Suppressor macrophage (primary cell): ENCODE measurements around the gene ELP2.
A peak's percentile ranks its signal among the peaks of the same experiment; 100 is the strongest.
"Not testable (repeated sequence)": the region's sequence is repeated elsewhere in the genome, so short reads cannot be mapped to it uniquely, and the experiment has no call there.

ENCODE experiments used
- DNase-seq, 4 experiments: peaks; one replicate each; pipeline ENCODE4 v3.0.0-alpha.2; 2020 to 2022

The ELP2 gene

GRCh38 chr18:36160959-36161371 is 31.3 kb downstream of the ELP2 start:
- DNase-seq: no peak

DNA sequence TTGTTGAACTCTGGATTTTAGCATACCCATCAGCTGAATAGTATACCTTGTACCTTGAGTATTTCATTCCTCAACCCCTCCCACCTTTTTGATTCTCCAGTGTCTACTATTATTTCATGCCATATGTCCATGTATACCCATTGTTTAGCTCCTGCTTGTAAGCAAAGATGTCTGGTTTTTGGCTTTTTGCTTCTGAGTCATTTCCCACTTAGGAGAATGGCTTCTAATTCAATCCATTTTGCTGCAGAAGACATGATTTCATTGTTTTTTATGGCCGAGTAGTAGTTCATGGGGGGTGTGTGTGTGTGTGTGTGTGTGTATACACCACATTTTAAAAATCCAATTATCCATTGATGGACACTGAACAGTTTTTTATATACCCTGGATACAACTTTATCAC is 33.3 kb downstream of the ELP2 start:
- DNase-seq: no peak

DNA sequence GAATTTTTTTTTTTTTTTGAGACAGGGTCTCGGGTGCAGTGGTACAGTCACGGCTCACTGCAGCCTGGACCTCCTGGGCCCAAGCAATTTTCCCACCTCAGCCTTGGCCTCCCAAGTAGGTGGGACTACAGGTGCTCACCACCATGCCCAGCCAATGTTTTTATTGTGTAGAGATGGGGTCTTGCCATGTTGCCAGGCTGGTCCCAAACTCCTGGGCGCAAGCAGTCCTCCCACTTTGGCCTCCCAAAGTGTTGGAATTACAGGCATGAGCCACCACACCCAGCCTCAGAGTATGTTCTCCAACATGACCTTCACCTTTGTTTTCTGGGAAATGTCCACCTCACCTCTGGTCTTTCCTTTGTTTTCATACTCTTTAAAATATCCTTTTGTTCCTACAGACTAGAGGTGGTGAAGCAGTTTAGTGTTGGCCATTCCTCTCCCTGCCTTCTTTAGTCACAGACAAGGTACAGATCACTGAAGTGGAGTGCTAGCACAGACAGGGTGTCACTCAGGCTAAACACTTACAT is 38.1 kb downstream of the ELP2 start:
- DNase-seq: no peak

- DNase-seq: not testable (repeated sequence)
Measured at GRCh38 chr18:36168296-36168695, 38.6 kb downstream of the ELP2 start.

DNA sequence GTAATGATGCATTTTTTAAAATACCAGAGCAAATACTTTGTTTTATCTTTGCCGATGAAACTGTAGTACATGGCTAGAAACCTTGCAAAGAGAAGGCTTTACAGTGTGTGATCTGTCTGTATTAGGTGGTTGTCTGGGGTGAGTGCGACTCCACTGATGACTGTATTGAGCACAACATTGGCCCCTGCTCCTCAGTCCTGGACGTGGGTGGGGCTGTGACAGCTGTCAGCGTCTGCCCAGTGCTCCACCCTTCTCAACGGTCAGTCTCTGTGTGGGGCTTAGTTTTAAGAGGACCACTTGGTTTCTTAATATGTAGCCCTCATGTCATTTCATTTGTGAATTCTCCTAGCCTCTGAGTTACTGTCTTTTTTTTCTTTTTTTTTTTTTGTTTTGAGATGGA is 40.2 kb downstream of the ELP2 start:
- no peak for DNase-seq

GRCh38 chr18:36175481-36175880 is 45.8 kb downstream of the ELP2 start:
- no peak for DNase-seq

DNA sequence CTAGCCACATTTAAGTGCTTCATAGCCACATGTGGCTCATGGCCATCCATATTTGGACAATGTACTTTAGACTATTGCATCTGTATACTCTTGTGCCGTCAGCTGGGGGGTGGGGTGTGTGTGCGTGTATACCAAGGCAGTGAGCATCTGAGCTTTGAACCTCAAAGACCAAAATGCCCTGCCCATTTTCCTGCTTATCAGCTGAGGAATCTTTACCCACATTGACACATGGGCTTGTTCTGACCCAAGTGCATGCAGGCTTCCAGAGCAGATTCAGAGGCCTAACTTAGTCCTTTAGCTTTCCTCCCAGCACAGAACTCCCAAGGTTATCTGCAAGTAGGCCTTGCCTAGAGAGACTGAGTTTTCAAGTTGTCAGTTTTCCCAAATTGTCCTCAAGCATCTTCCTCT is 46.5 kb downstream of the ELP2 start:
- DNase-seq: no peak

DNA sequence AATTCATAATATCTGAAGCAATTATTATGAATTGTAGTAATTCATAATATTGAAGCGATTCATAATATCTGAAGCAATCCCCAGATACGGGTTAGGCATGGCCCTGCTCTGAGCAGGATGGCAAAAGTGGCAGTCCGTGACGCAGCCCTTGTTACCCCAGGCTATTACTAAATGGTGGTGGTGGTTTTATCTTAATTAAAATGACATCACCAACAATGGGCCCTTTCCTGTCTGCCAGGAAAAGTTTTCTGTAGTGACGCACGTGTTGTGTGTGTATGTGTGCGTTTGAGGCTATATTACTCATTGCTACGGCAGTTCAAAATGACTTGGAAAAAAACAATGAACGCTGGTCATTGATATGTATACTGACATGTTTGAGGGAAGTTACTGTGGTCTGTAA is 47.0 kb downstream of the ELP2 start:
- no peak for DNase-seq

DNA sequence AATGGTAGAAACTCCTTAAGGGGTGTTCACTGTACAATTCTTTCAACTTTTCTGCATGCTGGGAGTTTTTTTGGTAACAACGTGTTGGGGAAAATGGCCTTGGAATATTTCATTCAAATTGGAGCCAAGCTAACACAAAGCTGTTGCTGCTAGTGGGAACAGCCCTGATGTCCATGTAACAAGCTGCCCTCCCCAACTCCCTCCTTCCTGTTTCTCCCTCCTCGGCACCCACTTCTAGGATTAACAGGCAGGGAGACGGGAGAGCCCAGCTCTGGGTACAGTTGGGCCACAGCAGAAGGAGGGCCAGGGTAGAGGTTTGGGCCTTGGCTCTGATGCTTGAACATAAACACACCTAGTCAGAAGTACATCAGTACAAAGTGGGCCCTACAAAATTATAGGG is 48.2 kb downstream of the ELP2 start:
- DNase-seq: no peak

DNA sequence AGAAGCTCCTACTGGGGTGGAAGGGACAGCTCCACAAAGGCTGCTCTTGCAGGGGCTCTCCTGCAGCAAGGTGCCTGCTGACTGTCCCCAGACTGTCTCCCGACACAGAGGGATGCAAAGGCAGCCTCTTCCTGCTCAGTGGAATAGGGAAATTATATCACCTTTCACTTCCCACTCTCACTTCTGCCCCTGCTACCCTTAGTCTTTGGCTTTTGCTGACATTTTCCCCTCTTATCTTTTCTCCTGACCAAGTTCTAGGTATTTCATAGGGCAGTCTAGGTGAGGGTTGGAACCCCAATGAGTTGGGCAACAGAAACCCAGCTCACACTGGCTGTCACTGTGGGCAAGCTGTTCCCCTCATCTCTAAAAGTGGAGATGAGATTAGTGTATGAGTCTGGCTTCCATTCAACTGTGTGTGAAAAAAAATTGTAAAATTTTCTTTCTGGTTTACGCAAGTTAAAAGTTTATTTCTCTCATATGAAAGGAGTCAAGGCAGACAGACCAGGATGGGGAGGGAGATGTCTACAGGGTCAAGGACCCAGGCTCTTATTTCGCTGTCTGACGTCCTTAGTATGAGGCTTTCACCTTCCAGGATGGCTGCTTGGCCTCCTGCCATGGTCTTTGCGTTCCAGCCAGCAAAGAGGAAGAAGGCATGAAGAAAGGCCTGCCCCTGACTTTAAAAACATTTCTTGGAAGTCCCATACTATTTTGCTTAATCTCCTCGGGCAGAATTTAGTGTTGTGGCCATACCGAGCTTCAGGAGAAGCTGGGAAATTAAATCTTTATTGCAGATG is 50.1 kb downstream of the ELP2 start:
- DNase-seq: peak; percentile 23 to 80 (median 46)

- DNase-seq: no peak
Measured at GRCh38 chr18:36181441-36181840, 51.7 kb downstream of the ELP2 start.

GRCh38 chr18:36181898-36182506 is 52.3 kb downstream of the ELP2 start:
- DNase-seq: no peak

DNA sequence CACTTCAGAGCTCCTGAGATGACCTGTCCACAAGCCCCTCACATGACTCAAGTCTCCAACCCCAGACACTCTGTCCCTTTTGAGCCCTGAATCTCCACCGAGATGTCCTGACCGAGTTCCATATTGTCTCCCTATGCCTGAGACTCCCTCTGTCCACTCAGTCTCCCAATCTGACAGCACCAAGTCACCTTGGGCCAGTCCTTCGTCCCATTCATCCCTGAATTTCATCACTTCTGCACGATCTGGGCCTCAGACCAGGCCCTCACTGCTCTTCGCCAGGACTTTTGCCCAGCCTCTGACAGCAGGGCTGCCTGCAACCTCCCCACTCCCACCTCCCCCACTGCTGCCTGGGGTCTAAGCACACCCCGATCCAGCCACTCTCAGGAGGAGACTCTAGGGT is 53.3 kb downstream of the ELP2 start:
- DNase-seq: no peak

- DNase-seq: no peak
Measured at GRCh38 chr18:36183987-36184386, 54.3 kb downstream of the ELP2 start.

GRCh38 chr18:36185157-36185556 is 55.5 kb downstream of the ELP2 start:
- no peak for DNase-seq

- DNase-seq: no peak
Measured at GRCh38 chr18:36185901-36186460, 56.3 kb downstream of the ELP2 start.

- peak; percentile 19 to 67 (median 44) for DNase-seq
Measured at GRCh38 chr18:36186461-36187192, 56.9 kb downstream of the ELP2 start.

DNA sequence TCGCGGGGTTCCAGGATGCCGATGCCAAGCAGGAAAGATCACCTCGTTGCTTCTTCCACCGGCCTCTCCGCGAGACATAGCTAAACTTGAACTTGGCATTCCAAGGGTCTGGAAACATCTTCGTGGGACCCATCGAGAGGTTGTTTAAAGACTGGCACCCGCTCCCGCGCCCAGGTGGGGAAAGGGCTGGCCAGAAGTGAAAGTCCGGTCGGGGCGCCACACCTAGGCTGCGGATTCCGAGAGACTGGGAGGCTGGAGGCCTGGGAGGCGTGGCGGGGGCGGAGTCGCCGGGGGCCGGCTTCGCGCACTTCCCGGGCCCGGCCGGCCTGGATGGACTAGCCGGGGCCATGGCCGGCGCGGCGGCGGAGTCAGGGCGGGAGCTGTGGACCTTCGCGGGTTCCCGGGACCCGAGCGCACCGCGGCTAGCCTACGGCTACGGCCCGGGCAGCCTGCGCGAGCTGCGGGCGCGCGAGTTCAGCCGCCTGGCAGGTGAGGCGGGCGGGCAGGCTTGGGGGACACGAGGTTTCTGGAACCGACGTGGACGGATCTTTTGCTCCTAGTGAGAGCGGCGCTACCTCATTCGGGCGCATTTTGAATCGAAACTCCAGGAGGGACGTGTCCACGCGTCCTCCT is 57.6 kb downstream of the ELP2 start, which contains the start of gene MOCOS:
Gene MOCOS, plus strand, starts transcription at position 305 of the 633 bp plus-strand sequence. Its CDS starts 43 bp downstream, at position 348.
- DNase-seq: peak; percentile 56 to 87 (median 70)

DNA sequence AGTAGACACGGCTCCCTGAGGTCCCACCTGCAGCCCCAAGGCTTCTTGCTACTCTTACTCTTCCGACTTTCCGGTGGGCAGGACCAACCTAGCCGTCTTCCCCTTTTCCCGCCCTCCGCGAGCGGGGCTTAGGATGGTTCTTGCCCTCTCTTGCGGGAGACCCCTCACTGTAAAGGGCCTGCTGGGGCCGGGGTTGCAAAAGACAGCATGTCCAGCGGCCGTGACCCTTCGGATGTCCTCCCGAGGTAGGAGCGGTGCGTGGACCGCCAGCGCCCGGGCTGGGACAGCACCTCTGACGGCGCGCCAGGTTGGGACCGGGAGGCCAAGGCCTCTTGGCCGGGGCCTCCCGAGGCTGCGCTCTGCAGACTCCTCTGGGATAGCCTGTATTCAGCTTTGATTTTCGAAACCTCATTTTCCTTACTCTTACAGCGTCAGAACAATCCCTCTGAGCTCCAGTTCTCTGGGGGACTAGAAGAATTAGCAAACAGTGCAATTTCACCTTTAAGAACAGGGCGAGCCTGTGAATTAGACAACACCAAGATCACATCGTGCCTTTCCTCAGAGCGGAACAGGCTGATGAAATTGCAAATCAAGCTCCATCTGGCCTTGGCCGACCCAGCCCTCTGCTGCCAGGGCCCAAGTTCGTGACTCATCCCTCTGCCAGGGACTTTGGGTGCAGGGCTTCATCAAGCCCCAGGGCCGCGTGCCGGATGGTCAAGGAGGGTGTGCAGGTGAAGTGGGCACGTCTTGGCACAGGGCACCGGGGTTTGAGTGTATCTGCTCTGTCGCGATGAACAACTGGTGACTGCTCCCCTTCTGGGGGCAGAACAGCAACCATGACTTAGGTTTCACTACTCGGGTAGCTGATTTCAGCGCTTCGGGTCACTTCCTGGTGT is 58.4 kb downstream of the ELP2 start:
- peak in 1 of 4 experiments; percentile 13 for DNase-seq

DNA sequence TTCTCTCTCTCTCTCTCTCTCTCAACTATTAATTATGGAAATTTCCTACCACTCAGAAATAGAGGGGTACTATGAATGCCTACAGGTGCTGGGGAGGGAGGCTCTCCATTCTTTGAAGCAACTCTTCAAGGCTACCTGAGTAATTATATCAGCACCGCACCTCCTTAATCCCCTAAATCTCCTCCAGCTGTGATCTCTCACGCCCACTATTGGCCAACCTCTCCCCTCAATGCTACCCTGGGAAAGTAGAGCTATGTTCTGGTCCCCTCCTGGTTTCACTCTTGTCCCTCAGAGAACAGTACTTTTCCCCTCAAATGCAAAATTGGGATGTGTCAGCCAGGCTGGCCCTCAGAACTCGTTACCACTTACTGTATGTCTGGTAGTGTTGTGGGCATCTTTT is 59.2 kb downstream of the ELP2 start:
- DNase-seq: no peak

- no peak for DNase-seq
Measured at GRCh38 chr18:36189486-36189885, 59.8 kb downstream of the ELP2 start.
